Measurements from ENCODE around the gene DNAI4.

- TF ChIP-seq, protein P1, sequence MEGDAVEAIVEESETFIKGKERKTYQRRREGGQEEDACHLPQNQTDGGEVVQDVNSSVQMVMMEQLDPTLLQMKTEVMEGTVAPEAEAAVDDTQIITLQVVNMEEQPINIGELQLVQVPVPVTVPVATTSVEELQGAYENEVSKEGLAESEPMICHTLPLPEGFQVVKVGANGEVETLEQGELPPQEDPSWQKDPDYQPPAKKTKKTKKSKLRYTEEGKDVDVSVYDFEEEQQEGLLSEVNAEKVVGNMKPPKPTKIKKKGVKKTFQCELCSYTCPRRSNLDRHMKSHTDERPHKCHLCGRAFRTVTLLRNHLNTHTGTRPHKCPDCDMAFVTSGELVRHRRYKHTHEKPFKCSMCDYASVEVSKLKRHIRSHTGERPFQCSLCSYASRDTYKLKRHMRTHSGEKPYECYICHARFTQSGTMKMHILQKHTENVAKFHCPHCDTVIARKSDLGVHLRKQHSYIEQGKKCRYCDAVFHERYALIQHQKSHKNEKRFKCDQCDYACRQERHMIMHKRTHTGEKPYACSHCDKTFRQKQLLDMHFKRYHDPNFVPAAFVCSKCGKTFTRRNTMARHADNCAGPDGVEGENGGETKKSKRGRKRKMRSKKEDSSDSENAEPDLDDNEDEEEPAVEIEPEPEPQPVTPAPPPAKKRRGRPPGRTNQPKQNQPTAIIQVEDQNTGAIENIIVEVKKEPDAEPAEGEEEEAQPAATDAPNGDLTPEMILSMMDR (IDR thresholded peaks at IDR 0.05): no peak
- TF ChIP-seq EZH2 (IDR thresholded peaks at IDR 0.05; ENCODE audit: borderline replicate concordance, insufficient read depth, low read depth, low read length, poor library complexity, severe bottlenecking): no peak
Observed at GRCh38 chr1:66840929-66841328, 83.7 kb downstream of the DNAI4 start.

Data from B cell (primary cell).